HCT116 (cell line): ENCODE data around the gene REPS2. TPM values are rescaled to one million over a fixed set of nuclear protein-coding genes. Genes with fewer than 3 reads are reported as not detected.

Experiments
- ATAC-seq: fragments of 200-7000 bp; cut with Tn5 transposase; 2 replicates; pipeline ENCODE4 v1.9.1; 2020; ENCODE audit warnings: mild to moderate bottlenecking, moderate library complexity
- BruUV-seq: library from RNA; stranded (reverse); fragments of 400-500 nt; replicated peaks from 2 replicates; lab custom pipeline; 2021; lab: Mats Ljungman, UMichigan
- CTCF ChIA-PET: fragments of 300-600 bp; sonication (Branson Sonifier 250); formaldehyde crosslinking; loops from one replicate; lab custom pipeline; 2021; ENCODE audit warnings: antibody characterized with exemption; lab: Charles Lee
- POLR2A ChIA-PET: fragments of 300-600, 350-600 bp; sonication (Branson Sonifier 250); formaldehyde crosslinking; loops from one replicate; lab custom pipeline; 2021; ENCODE audit warnings: antibody characterized with exemption; lab: Charles Lee
- RAD21 ChIA-PET, 2 experiments: fragments of 300-600 bp; sonication (Branson Sonifier 250); formaldehyde crosslinking; loops; one replicate each; lab custom pipeline; 2023; ENCODE audit warnings: low total read pairs in 2 of 2; ENCODE audit not compliant: uncharacterized antibody in 2 of 2, unreplicated experiment in 2 of 2, low non-redundant PET in 1 of 2; lab: Charles Lee
- DNase-seq: peaks from one replicate; pipeline ENCODE4 v3.0.0-alpha.2; 2010; ENCODE audit warnings: low read depth, low spot score
- H2AFZ ChIP-seq: fragments of 200-600 bp; shearing (Covaris generic), sonication (generic); 2 replicates; pipeline ENCODE4 v1.6.1; 2017; ENCODE audit warnings: low read depth, mixed run types, mixed read lengths, antibody characterized with exemption, low read length; ENCODE audit not compliant: poor library complexity, severe bottlenecking
- H3K27ac ChIP-seq: 2 replicates; pipeline ENCODE4 v1.5.1; 2012; ENCODE audit warnings: low read depth, low read length
- H3K27me3 ChIP-seq: fragments of 200-600 bp; sonication (generic); 2 replicates; pipeline ENCODE4 v1.6.1; 2016; ENCODE audit warnings: mixed run types, low read length, mixed read lengths; ENCODE audit not compliant: insufficient read depth
- H3K36me3 ChIP-seq, 2 experiments: fragments of 200-500 bp in 1 of 2; fragments of 200-600 bp in 1 of 2; sonication (Bioruptor generic) in 1 of 2; sonication (generic) in 1 of 2; 2 replicates each; pipeline versions ENCODE4 v1.5.1 to v1.6.1; 2014 to 2016; ENCODE audit warnings: low read length in 2 of 2, inconsistent platforms in 1 of 2, mixed read lengths in 1 of 2, mixed run types in 1 of 2; ENCODE audit not compliant: insufficient read depth in 2 of 2, control insufficient read depth in 1 of 2
- H3K4me1 ChIP-seq, 2 experiments: fragments of 200-600 bp in 1 of 2; sonication (generic) in 1 of 2; 2 replicates each; pipeline versions ENCODE4 v1.5.1 to v1.6.1; 2012 to 2017; ENCODE audit warnings: low read length in 2 of 2, inconsistent platforms in 1 of 2, mild to moderate bottlenecking in 1 of 2, mixed read lengths in 1 of 2, mixed run types in 1 of 2, moderate library complexity in 1 of 2; ENCODE audit not compliant: insufficient read depth in 2 of 2, control insufficient read depth in 1 of 2
- H3K4me2 ChIP-seq: fragments of 200-600 bp; sonication (generic); 2 replicates; pipeline ENCODE4 v1.6.1; 2017; ENCODE audit warnings: mixed run types, low read length, mixed read lengths
- H3K4me3 ChIP-seq, 2 experiments: fragments of 200-600 bp in 1 of 2; sonication (generic) in 1 of 2; replicated peaks in 1 of 2; 2 replicates each; pipeline ENCODE4 v1.5.1; 2011 to 2016; ENCODE audit warnings: low read length in 2 of 2, control low read depth in 1 of 2, low read depth in 1 of 2, mild to moderate bottlenecking in 1 of 2, mixed read lengths in 1 of 2, mixed run types in 1 of 2
- H3K79me2 ChIP-seq: fragments of 200-600 bp; sonication (generic); 2 replicates; pipeline ENCODE4 v1.6.1; 2017; ENCODE audit warnings: mild to moderate bottlenecking, mixed run types, low read length, moderate library complexity, mixed read lengths; ENCODE audit not compliant: insufficient read depth
- H3K9ac ChIP-seq: fragments of 200-600 bp; sonication (generic); 2 replicates; pipeline ENCODE4 v1.6.1; 2016; ENCODE audit warnings: low read length, mixed read lengths
- H3K9me2 ChIP-seq: fragments of 200-600 bp; sonication (generic), shearing (Covaris generic); 2 replicates; pipeline ENCODE4 v1.6.1; 2017; ENCODE audit warnings: mixed run types, mild to moderate bottlenecking, moderate library complexity; ENCODE audit not compliant: insufficient read depth
- H3K9me3 ChIP-seq, 2 experiments: fragments of 200-500 bp in 1 of 2; fragments of 200-600 bp in 1 of 2; sonication (Bioruptor generic) in 1 of 2; sonication (generic) in 1 of 2; 2 replicates each; pipeline ENCODE4 v1.6.1; 2014 to 2017; ENCODE audit warnings: low read length in 2 of 2, mixed read lengths in 2 of 2, inconsistent platforms in 1 of 2, low read depth in 1 of 2, mild to moderate bottlenecking in 1 of 2, mixed run types in 1 of 2, moderate library complexity in 1 of 2; ENCODE audit not compliant: control insufficient read depth in 1 of 2, insufficient read depth in 1 of 2
- H4K20me1 ChIP-seq: fragments of 200-600 bp; sonication (generic), shearing (Covaris generic); 2 replicates; pipeline ENCODE4 v1.6.1; 2017; ENCODE audit warnings: mixed run types, mild to moderate bottlenecking, moderate library complexity; ENCODE audit not compliant: insufficient read depth
- CEBPB ChIP-seq: IDR thresholded peaks from 2 replicates; pipeline ENCODE4 v1.6.1; 2012; ENCODE audit warnings: low read depth
- EGR1 ChIP-seq: IDR thresholded peaks from 2 replicates; pipeline ENCODE4 v1.6.1; 2012; ENCODE audit warnings: low read depth
- ELF1 ChIP-seq: IDR thresholded peaks from 2 replicates; pipeline ENCODE4 v1.6.1; 2012; ENCODE audit warnings: low read depth, borderline replicate concordance
- EZH2 ChIP-seq: fragments of 200-600 bp; sonication (generic); IDR thresholded peaks from 2 replicates; pipeline ENCODE4 v1.6.1; 2017; ENCODE audit warnings: antibody characterized with exemption, mixed run types
- EZH2phosphoT487 ChIP-seq: fragments of 200-600 bp; IDR thresholded peaks from 2 replicates; pipeline ENCODE4 v1.6.1; 2018; ENCODE audit warnings: antibody characterized with exemption, borderline replicate concordance
- FOSL1 ChIP-seq: IDR thresholded peaks from 2 replicates; pipeline ENCODE4 v1.6.1; 2012; ENCODE audit warnings: low read depth
- JUND ChIP-seq: IDR thresholded peaks from 2 replicates; pipeline ENCODE4 v1.6.1; 2012
- POLR2A ChIP-seq: IDR thresholded peaks from 2 replicates; pipeline ENCODE4 v1.7.0; 2011; ENCODE audit warnings: borderline replicate concordance; ENCODE audit not compliant: insufficient read depth, insufficient read length; ENCODE audit errors: extremely low read depth
- POLR2AphosphoS5 ChIP-seq: IDR thresholded peaks from 2 replicates; pipeline ENCODE4 v1.6.1; 2011; ENCODE audit warnings: mild to moderate bottlenecking, low read depth, low read length, moderate library complexity
- RAD21 ChIP-seq: IDR thresholded peaks from 2 replicates; pipeline ENCODE4 v1.6.1; 2012; ENCODE audit warnings: low read depth, mild to moderate bottlenecking
- SRF ChIP-seq: IDR thresholded peaks from 2 replicates; pipeline ENCODE4 v1.6.1; 2012; ENCODE audit warnings: low read depth
- TCF7L2 ChIP-seq: IDR thresholded peaks from 2 replicates; pipeline ENCODE4 v1.7.0; 2011; ENCODE audit warnings: borderline replicate concordance, inconsistent platforms; ENCODE audit not compliant: insufficient read depth, insufficient read length; ENCODE audit errors: extremely low read depth
- YY1 ChIP-seq: IDR thresholded peaks from 2 replicates; pipeline ENCODE4 v1.6.1; 2011; ENCODE audit warnings: low read length, low read depth, moderate library complexity, mild to moderate bottlenecking; ENCODE audit not compliant: insufficient replicate concordance; ENCODE audit errors: extremely low read depth
- ZBTB33 ChIP-seq: IDR thresholded peaks from 2 replicates; pipeline ENCODE4 v1.6.1; 2011; ENCODE audit warnings: mild to moderate bottlenecking, low read length, moderate library complexity; ENCODE audit not compliant: insufficient replicate concordance; ENCODE audit errors: extremely low read depth
- ZFX ChIP-seq: fragments of 450-650 bp; IDR thresholded peaks from 2 replicates; pipeline ENCODE4 v1.6.1; 2017
- ZNF274 ChIP-seq: fragments of 200-500 bp; sonication (Bioruptor generic); IDR thresholded peaks from 2 replicates; pipeline ENCODE4 v1.6.1; 2014; ENCODE audit warnings: mild to moderate bottlenecking, low read depth, low read length, inconsistent platforms
- intact Hi-C: fragments of 100-400 bp; cut with micrococcal nuclease; formaldehyde crosslinking; loops from 2 replicates; pipeline ENCODE4 v1.10.0; 2022
- total RNA-seq: library from RNA; stranded (reverse); gene quantifications from one replicate; pipeline ENCODE4 v1.2.1, GENCODE V29; 2021; ENCODE audit not compliant: unreplicated experiment
- TF ChIP-seq, protein P1 (sequence below), 3 experiments: fragments of 200-600 bp in 1 of 3; sonication (generic) in 1 of 3; IDR thresholded peaks in 2 of 3; conservative IDR thresholded peaks in 1 of 3; 2 replicates each; pipeline ENCODE4 v1.5.1; 2012 to 2017; ENCODE audit warnings: low read depth in 2 of 3, low read length in 2 of 3, antibody characterized with exemption in 1 of 3, borderline replicate concordance in 1 of 3, control low read depth in 1 of 3, mild to moderate bottlenecking in 1 of 3, mixed read lengths in 1 of 3, mixed run types in 1 of 3, moderate library complexity in 1 of 3; ENCODE audit not compliant: insufficient read depth in 1 of 3
- TF ChIP-seq, protein P2 (sequence below): IDR thresholded peaks from 2 replicates; pipeline ENCODE4 v1.6.1; 2012; ENCODE audit warnings: low read depth
- TF ChIP-seq, protein P3 (sequence below): IDR thresholded peaks from 2 replicates; pipeline ENCODE4 v1.6.1; 2012

The REPS2 gene
- total RNA-seq, 1 experiment from 2014 or later: 4.5 TPM

- Histone ChIP-seq H3K9me2 (no peaks in the 10 kb centered on the region), H3K9ac (peak overlapping the region; percentile 50), H3K36me3 (no peaks in the 10 kb centered on the region), H4K20me1 (no peaks in the 10 kb centered on the region), H3K9me3 (no peaks in the 10 kb centered on the region), H3K79me2 (no peaks in the 10 kb centered on the region), H3K4me1 (peaks cover 0 to 6% of the 10 kb centered on the region in 2 experiments; a peak in 1 of 4 replicates), H3K27me3 (no peaks in the 10 kb centered on the region), H3K4me3 (peak overlapping the region; percentile 51 to 57), H3K27ac (no peak overlapping the region), H2AFZ (no peak overlapping the region), H3K4me2 (peak overlapping the region; percentile 77)
- ChIA-PET CTCF (no interaction called here), RAD21 (interaction anchor here in 1 of 2 experiments (1.3 kb wide), 1 partner anchor 64 kb away, joined by 3 read pairs; no protein-coding TSS in a partner anchor), POLR2A (no interaction called here)
- ATAC-seq (peak; percentile 31), DNase-seq (no peak)
- no TSS peak for BruUV-seq
- intact Hi-C loops: no loop called here
- TF ChIP-seq, protein P1, sequence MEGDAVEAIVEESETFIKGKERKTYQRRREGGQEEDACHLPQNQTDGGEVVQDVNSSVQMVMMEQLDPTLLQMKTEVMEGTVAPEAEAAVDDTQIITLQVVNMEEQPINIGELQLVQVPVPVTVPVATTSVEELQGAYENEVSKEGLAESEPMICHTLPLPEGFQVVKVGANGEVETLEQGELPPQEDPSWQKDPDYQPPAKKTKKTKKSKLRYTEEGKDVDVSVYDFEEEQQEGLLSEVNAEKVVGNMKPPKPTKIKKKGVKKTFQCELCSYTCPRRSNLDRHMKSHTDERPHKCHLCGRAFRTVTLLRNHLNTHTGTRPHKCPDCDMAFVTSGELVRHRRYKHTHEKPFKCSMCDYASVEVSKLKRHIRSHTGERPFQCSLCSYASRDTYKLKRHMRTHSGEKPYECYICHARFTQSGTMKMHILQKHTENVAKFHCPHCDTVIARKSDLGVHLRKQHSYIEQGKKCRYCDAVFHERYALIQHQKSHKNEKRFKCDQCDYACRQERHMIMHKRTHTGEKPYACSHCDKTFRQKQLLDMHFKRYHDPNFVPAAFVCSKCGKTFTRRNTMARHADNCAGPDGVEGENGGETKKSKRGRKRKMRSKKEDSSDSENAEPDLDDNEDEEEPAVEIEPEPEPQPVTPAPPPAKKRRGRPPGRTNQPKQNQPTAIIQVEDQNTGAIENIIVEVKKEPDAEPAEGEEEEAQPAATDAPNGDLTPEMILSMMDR (IDR thresholded peaks at IDR 0.05 in 2 of 3, conservative IDR thresholded peaks at IDR 0.05 in 1 of 3; ENCODE audit: borderline replicate concordance in 1 of 3, insufficient read depth in 1 of 3, low read depth in 2 of 3, low read length in 2 of 3): no peak
- TF ChIP-seq POLR2A: no peak
- TF ChIP-seq, protein P2, sequence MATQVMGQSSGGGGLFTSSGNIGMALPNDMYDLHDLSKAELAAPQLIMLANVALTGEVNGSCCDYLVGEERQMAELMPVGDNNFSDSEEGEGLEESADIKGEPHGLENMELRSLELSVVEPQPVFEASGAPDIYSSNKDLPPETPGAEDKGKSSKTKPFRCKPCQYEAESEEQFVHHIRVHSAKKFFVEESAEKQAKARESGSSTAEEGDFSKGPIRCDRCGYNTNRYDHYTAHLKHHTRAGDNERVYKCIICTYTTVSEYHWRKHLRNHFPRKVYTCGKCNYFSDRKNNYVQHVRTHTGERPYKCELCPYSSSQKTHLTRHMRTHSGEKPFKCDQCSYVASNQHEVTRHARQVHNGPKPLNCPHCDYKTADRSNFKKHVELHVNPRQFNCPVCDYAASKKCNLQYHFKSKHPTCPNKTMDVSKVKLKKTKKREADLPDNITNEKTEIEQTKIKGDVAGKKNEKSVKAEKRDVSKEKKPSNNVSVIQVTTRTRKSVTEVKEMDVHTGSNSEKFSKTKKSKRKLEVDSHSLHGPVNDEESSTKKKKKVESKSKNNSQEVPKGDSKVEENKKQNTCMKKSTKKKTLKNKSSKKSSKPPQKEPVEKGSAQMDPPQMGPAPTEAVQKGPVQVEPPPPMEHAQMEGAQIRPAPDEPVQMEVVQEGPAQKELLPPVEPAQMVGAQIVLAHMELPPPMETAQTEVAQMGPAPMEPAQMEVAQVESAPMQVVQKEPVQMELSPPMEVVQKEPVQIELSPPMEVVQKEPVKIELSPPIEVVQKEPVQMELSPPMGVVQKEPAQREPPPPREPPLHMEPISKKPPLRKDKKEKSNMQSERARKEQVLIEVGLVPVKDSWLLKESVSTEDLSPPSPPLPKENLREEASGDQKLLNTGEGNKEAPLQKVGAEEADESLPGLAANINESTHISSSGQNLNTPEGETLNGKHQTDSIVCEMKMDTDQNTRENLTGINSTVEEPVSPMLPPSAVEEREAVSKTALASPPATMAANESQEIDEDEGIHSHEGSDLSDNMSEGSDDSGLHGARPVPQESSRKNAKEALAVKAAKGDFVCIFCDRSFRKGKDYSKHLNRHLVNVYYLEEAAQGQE: no peak
- no peak for TF ChIP-seq EGR1
- TF ChIP-seq EZH2: no peak
- no peak for TF ChIP-seq SRF
- no peak for TF ChIP-seq YY1
- TF ChIP-seq, protein P3, sequence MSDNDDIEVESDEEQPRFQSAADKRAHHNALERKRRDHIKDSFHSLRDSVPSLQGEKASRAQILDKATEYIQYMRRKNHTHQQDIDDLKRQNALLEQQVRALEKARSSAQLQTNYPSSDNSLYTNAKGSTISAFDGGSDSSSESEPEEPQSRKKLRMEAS: no peak
- TF ChIP-seq ELF1: no peak
- no peak for TF ChIP-seq JUND
- TF ChIP-seq POLR2AphosphoS5: no peak
- no peak for TF ChIP-seq FOSL1
- no peak for TF ChIP-seq ZNF274
- no peak for TF ChIP-seq TCF7L2
- TF ChIP-seq ZFX: no peak
- TF ChIP-seq EZH2phosphoT487: no peak
- TF ChIP-seq CEBPB: no peak
- TF ChIP-seq RAD21: no peak
- TF ChIP-seq ZBTB33: no peak
These were observed 609 bp downstream of the REPS2 start for GRCh38 chrX:16946971-16947562.
